Measurements from ENCODE around the gene ZNRF1. TPM values are rescaled to one million over a fixed set of nuclear protein-coding genes. Genes with fewer than 3 reads are reported as not detected.

ZNRF1 gene
- total and polyA plus RNA-seq, 8 donors = 8.8 to 40.1 (median 14.0) TPM

DNA sequence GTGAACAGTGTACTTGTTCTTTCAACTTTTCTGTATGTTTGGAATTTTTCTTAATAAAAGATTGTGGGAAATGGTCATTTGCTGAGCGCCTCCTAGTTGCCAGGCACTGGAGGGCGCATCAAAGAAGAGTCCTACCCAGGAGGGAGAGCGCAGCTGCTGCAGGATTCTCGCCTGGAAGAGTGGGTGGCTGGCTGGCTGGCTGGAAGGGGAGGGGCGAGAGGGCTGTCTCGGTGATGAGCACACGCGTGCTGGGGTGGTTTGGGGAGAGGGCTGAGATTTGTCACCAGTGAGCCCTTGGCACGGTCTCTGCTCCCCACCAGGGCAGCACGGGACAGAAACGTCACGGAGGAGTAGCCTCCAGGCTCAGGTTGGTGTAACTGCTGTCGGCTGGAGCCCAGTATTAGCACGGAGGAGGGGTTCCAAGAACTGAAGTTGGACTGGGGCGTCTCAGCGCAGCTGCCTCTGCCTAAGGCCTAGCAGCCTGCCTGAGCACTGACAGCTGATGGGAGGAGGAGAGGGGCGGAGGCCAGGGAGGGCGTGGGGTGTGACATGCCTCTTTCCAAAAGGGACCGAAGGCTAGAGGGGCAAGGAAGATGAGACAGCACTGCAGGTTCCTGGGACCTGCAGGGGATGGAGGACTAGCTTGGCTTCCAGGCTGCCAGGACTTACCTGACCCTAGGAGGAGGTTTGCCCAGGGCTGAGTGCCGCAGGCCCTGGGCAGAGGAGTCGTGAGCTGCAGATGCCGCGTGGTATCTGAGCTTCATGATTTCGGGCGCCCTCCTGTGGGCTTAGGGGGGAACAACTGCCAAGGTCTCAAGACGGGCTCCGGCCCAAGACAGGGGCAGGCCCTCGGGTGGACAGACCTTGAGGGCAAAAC lies 112.1 kb downstream of the ZNRF1 start:
- Histone ChIP-seq H3K27ac (peak overlapping the region; percentile 63 to 86 (median 85)), H3K36me3 (peaks cover 2 to 24% (median 17%) of the 10 kb centered on the region in 4 donors), H3K27me3 (no peaks in the 10 kb centered on the region), H3K4me1 (peaks cover 59 to 91% (median 83%) of the 10 kb centered on the region in 4 donors), H3K4me3 (peak overlapping the region; percentile 0 to 21 (median 16)), H3K9me3 (no peaks in the 10 kb centered on the region)
- TF ChIP-seq POLR2AphosphoS5 (IDR thresholded peaks at IDR 0.05) = peak in 1 of 3 donors; percentile 86
- no peak for TF ChIP-seq POLR2A (IDR thresholded peaks at IDR 0.05)
- TF ChIP-seq, protein P1, sequence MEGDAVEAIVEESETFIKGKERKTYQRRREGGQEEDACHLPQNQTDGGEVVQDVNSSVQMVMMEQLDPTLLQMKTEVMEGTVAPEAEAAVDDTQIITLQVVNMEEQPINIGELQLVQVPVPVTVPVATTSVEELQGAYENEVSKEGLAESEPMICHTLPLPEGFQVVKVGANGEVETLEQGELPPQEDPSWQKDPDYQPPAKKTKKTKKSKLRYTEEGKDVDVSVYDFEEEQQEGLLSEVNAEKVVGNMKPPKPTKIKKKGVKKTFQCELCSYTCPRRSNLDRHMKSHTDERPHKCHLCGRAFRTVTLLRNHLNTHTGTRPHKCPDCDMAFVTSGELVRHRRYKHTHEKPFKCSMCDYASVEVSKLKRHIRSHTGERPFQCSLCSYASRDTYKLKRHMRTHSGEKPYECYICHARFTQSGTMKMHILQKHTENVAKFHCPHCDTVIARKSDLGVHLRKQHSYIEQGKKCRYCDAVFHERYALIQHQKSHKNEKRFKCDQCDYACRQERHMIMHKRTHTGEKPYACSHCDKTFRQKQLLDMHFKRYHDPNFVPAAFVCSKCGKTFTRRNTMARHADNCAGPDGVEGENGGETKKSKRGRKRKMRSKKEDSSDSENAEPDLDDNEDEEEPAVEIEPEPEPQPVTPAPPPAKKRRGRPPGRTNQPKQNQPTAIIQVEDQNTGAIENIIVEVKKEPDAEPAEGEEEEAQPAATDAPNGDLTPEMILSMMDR (IDR thresholded peaks at IDR 0.05) = peak in 6 of 7 experiments; percentile 15 to 96 (median 92)
- no peak for TF ChIP-seq EP300 (IDR thresholded peaks at IDR 0.05)
- WGBS, 5 donors = 21 to 32% (median 25%) methylated on average over 22 to 28 of the region's 28 CpGs
- intact Hi-C loops (cut with DNase I; ENCODE audit: low total_unique reads) = loop anchor here (5.0 kb wide), 1 partner anchor 114 kb away; the partner anchor contains the start of gene ZNRF1
- peak; percentile 94 to 96 for DNase-seq

DNA sequence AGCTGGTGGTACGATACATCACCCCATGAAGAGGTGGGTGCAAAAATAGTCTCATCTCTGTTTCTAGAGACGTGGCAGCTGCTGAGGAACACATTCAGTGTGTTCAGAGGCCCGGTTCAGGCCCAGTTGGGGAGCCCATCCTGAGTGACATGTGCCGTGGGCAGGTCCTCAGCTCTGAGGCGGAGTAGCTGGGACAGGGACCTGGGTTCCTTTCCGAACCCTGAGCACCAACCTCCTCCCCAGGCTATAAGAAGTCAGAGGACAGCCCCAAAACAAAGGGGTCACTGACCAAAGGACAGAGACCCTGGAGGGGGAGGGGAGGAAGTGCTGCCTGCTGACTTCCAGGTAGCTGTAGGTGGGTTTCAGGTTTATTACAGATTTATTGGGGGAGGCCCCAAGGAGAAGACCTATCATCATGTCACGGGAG lies 112.7 kb downstream of the ZNRF1 start:
- TF ChIP-seq POLR2AphosphoS5 (IDR thresholded peaks at IDR 0.05) = no peak
- Histone ChIP-seq H3K4me1 (peaks cover 54 to 91% (median 82%) of the 10 kb centered on the region in 4 donors), H3K9me3 (no peaks in the 10 kb centered on the region)

GRCh38 chr16:75111961-75112733 lies 113.3 kb downstream of the ZNRF1 start:
- intact Hi-C loops (cut with DNase I; ENCODE audit: low total_unique reads) = loop anchor here (5.0 kb wide), 1 partner anchor 115 kb away; the partner anchor contains the start of gene ZNRF1
- 48 to 66% (median 58%) methylated on average over 25 to 26 of the region's 26 CpGs for WGBS, 5 donors
- Histone ChIP-seq H3K27me3 (no peaks in the 10 kb centered on the region), H3K9me3 (no peaks in the 10 kb centered on the region), H3K4me1 (peaks cover 49 to 91% (median 80%) of the 10 kb centered on the region in 4 donors), H3K36me3 (peaks cover 0 to 22% (median 13%) of the 10 kb centered on the region in 4 donors), H3K4me3 (no peak overlapping the region), H3K27ac (peak overlapping the region in 4 of 5 donors; percentile 81 to 86 (median 85))
- TF ChIP-seq, protein P1 (IDR thresholded peaks at IDR 0.05) = no peak
- no peak for TF ChIP-seq EP300 (IDR thresholded peaks at IDR 0.05)
- no peak for TF ChIP-seq POLR2A (IDR thresholded peaks at IDR 0.05)
- TF ChIP-seq POLR2AphosphoS5 (IDR thresholded peaks at IDR 0.05) = no peak
- peak in 1 of 2 donors; percentile 50 for DNase-seq

More for the DNA sequence above, 112.7 kb downstream of the ZNRF1 start:
- Histone ChIP-seq H3K36me3 (peaks cover 2 to 22% (median 15%) of the 10 kb centered on the region in 4 donors), H3K4me3 (no peak overlapping the region), H3K27ac (peak overlapping the region; percentile 49 to 86 (median 85)), H3K27me3 (no peaks in the 10 kb centered on the region)
- intact Hi-C loops (cut with DNase I; ENCODE audit: low total_unique reads) = loop anchor here (5.0 kb wide), 1 partner anchor 114 kb away; the partner anchor contains the start of gene ZNRF1
- WGBS, 5 donors = 32 to 52% (median 42%) methylated on average over 7 of the region's 7 CpGs
- DNase-seq = no peak

DNA sequence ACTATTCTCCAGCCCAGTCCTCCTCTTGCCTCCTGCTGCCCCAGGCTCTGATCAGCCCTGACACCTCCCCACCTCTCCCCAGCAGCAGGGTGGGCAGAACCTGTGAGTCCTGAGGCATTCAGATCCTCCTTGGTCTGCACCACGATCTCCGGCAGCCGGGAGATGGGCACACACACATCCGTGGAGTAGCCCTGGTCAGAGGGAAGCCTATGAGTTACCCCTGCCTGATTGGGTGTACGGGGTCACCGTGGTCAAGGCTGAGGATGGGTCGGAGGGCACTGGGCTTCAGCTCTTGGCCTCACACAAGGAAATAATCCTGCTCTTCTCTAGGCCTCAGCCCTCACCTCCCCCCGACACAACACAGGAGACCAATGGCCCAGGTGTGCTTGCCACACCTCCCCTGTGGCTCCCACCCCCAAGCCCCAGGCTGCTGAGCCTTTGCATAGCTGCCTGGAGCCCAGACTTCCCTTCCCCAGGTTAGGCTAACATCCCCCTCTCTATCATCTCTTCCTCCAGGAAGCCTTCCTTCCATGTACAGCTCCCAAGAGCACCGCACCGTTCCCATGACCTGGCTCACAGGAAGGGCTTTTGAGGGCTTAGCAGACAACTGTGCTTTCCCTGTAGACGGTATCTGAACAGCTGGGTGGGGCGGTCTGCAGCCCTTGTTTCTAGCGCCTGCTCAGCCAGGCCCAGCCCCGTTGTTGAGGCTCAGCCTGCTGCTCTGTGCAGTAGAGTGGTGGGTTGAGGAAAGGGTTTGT lies 114.1 kb downstream of the ZNRF1 start:
- H3K27ac ChIP-seq = peak overlapping the region in 2 of 5 donors; percentile 85 to 86
- H3K27me3 ChIP-seq = no peaks in the 10 kb centered on the region
- DNase-seq = peak in 1 of 2 donors; percentile 51
- 54 to 63% (median 55%) methylated on average over 12 to 14 of the region's 14 CpGs for WGBS, 5 donors
- TF ChIP-seq EP300 (IDR thresholded peaks at IDR 0.05) (no peak), POLR2AphosphoS5 (IDR thresholded peaks at IDR 0.05) (no peak), POLR2A (IDR thresholded peaks at IDR 0.05) (no peak)
- TF ChIP-seq, protein P1 (IDR thresholded peaks at IDR 0.05) = no peak
- no peaks in the 10 kb centered on the region for H3K9me3 ChIP-seq
- peaks cover 44 to 86% (median 72%) of the 10 kb centered on the region in 4 donors for H3K4me1 ChIP-seq
- H3K36me3 ChIP-seq = peaks cover 0 to 22% (median 13%) of the 10 kb centered on the region in 4 donors
- intact Hi-C loops (cut with DNase I; ENCODE audit: low total_unique reads) = loop anchor here (5.0 kb wide), 1 partner anchor 116 kb away; the partner anchor contains the start of gene ZNRF1
- no peak overlapping the region for H3K4me3 ChIP-seq

All from stomach (tissue), 9 donors.